Caco-2 (cell line): ENCODE results near the gene RIOX2. TPM values are rescaled to one million over a fixed set of nuclear protein-coding genes. Genes with fewer than 3 reads are reported as not detected.

Experiments
- BruUV-seq: library from RNA; stranded (reverse); fragments of 400-500 nt; replicated peaks from 2 replicates; lab custom pipeline; 2021; lab: Mats Ljungman, UMichigan
- CTCF ChIA-PET: fragments of 300-600 bp; sonication (Branson Sonifier 250); formaldehyde crosslinking; loops from one replicate; lab custom pipeline; 2022; ENCODE audit warnings: antibody characterized with exemption; lab: Charles Lee
- POLR2A ChIA-PET: fragments of 300-600 bp; sonication (Branson Sonifier 250); formaldehyde crosslinking; loops from one replicate; lab custom pipeline; 2022; ENCODE audit warnings: antibody characterized with exemption; lab: Charles Lee
- DNase-seq, 2 experiments: peaks; one replicate each; pipeline versions ENCODE4 v3.0.0 to v3.0.0-alpha.2; 2020 to 2022
- H3K27me3 ChIP-seq: replicated peaks from 2 replicates; pipeline ENCODE4 v1.6.0; 2011; ENCODE audit warnings: low read length; ENCODE audit not compliant: control insufficient read depth, insufficient read depth
- H3K36me3 ChIP-seq: 2 replicates; pipeline ENCODE4 v1.5.1; 2011; ENCODE audit warnings: low read length; ENCODE audit not compliant: control insufficient read depth, insufficient read depth
- H3K4me1 ChIP-seq: fragments of 250-450 bp; sonication (Bioruptor Pico); 2 replicates; pipeline ENCODE4 v1.5.1; 2020; ENCODE audit warnings: mild to moderate bottlenecking
- H3K4me3 ChIP-seq: 2 replicates; pipeline ENCODE4 v1.5.1; 2011; ENCODE audit warnings: low read depth, mild to moderate bottlenecking, control low read depth, low read length
- H3K9me3 ChIP-seq: fragments of 250-450 bp; sonication (Bioruptor Pico); 2 replicates; pipeline ENCODE4 v1.5.1; 2020; ENCODE audit warnings: mild to moderate bottlenecking, moderate library complexity
- H3K27ac Mint-ChIP-seq: one replicate; pipeline ENCODE4 v1.8.0; 2022; ENCODE audit warnings: mixed read lengths; ENCODE audit not compliant: unreplicated experiment
- H3K27me3 Mint-ChIP-seq: one replicate; pipeline ENCODE4 v1.8.0; 2022; ENCODE audit warnings: mixed read lengths; ENCODE audit not compliant: insufficient read depth, unreplicated experiment
- H3K36me3 Mint-ChIP-seq: one replicate; pipeline ENCODE4 v1.8.0; 2022; ENCODE audit warnings: mild to moderate bottlenecking, mixed read lengths; ENCODE audit not compliant: insufficient read depth, unreplicated experiment
- H3K4me1 Mint-ChIP-seq: one replicate; pipeline ENCODE4 v1.8.0; 2022; ENCODE audit warnings: low read depth, mixed read lengths; ENCODE audit not compliant: unreplicated experiment
- H3K4me3 Mint-ChIP-seq: one replicate; pipeline ENCODE4 v1.8.0; 2022; ENCODE audit warnings: mild to moderate bottlenecking, moderate library complexity, mixed read lengths; ENCODE audit not compliant: unreplicated experiment
- H3K9me3 Mint-ChIP-seq: one replicate; pipeline ENCODE4 v1.8.0; 2022; ENCODE audit warnings: mixed read lengths; ENCODE audit not compliant: unreplicated experiment
- intact Hi-C: fragments of 100-400 bp; cut with micrococcal nuclease; formaldehyde crosslinking; loops from one replicate; pipeline ENCODE4 v1.10.0; 2022; ENCODE audit not compliant: unreplicated experiment
- total RNA-seq: library from RNA; stranded (reverse); gene quantifications from 2 replicates; pipeline ENCODE4 v1.2.3, GENCODE V29; 2022
- TF ChIP-seq, protein P1 (sequence below), 2 experiments: fragments of 200-600 bp in 1 of 2; IDR thresholded peaks; 1 replicate in 1 of 2; 2 replicates in 1 of 2; pipeline versions ENCODE4 v1.5.1 to v1.8.0; 2011 to 2022; ENCODE audit warnings: antibody characterized with exemption in 1 of 2, control low read depth in 1 of 2, inconsistent platforms in 1 of 2, low read depth in 1 of 2, low read length in 1 of 2, mild to moderate bottlenecking in 1 of 2, moderate library complexity in 1 of 2; ENCODE audit not compliant: insufficient read depth in 1 of 2, severe bottlenecking in 1 of 2, unreplicated experiment in 1 of 2

Gene RIOX2
- total RNA-seq, 1 experiment from 2014 or later: 25.0 TPM

DNA sequence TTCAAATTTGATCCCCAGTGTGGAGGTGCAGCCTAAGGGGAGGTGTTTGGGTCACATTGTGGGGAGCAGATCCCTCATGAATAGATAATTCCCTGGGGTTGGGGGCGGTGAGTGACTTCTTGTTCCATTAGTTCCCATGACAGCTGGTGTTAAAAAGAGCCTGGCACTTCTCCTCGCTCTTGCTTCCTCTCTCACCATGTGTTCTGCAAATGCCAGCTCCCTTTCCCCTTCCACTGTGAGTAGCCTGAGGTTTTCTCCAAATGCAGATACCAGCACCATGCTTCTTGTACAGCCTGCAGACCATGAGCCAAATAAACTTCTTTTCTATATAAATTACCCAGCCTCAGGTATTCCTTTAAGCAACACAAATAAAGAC lies 23.1 kb downstream of the RIOX2 start:
- BruUV-seq: no TSS peak
- Mint-ChIP-seq H3K4me1 (no peaks in the 10 kb centered on the region), H3K4me3 (no peak overlapping the region), H3K36me3 (peaks cover 23% of the 10 kb centered on the region), H3K27ac (no peak overlapping the region), H3K27me3 (no peaks in the 10 kb centered on the region), H3K9me3 (no peaks in the 10 kb centered on the region)
- no peak for DNase-seq
- POLR2A ChIA-PET: no interaction called here
- intact Hi-C loops: loop anchor here (10.0 kb wide), 1 partner anchor 124 kb away; the partner anchor contains the start of gene CRYBG3
- no peak overlapping the region for H3K4me3 ChIP-seq
- CTCF ChIA-PET: no interaction called here
- H3K27me3 ChIP-seq: no peaks in the 10 kb centered on the region
- no peaks in the 10 kb centered on the region for H3K9me3 ChIP-seq
- H3K36me3 ChIP-seq: no peaks in the 10 kb centered on the region
- TF ChIP-seq, protein P1, sequence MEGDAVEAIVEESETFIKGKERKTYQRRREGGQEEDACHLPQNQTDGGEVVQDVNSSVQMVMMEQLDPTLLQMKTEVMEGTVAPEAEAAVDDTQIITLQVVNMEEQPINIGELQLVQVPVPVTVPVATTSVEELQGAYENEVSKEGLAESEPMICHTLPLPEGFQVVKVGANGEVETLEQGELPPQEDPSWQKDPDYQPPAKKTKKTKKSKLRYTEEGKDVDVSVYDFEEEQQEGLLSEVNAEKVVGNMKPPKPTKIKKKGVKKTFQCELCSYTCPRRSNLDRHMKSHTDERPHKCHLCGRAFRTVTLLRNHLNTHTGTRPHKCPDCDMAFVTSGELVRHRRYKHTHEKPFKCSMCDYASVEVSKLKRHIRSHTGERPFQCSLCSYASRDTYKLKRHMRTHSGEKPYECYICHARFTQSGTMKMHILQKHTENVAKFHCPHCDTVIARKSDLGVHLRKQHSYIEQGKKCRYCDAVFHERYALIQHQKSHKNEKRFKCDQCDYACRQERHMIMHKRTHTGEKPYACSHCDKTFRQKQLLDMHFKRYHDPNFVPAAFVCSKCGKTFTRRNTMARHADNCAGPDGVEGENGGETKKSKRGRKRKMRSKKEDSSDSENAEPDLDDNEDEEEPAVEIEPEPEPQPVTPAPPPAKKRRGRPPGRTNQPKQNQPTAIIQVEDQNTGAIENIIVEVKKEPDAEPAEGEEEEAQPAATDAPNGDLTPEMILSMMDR (IDR thresholded peaks at IDR 0.05; ENCODE audit: insufficient read depth in 1 of 2, low read depth in 1 of 2, low read length in 1 of 2, severe bottlenecking in 1 of 2, unreplicated experiment in 1 of 2): no peak
- no peaks in the 10 kb centered on the region for H3K4me1 ChIP-seq

DNA sequence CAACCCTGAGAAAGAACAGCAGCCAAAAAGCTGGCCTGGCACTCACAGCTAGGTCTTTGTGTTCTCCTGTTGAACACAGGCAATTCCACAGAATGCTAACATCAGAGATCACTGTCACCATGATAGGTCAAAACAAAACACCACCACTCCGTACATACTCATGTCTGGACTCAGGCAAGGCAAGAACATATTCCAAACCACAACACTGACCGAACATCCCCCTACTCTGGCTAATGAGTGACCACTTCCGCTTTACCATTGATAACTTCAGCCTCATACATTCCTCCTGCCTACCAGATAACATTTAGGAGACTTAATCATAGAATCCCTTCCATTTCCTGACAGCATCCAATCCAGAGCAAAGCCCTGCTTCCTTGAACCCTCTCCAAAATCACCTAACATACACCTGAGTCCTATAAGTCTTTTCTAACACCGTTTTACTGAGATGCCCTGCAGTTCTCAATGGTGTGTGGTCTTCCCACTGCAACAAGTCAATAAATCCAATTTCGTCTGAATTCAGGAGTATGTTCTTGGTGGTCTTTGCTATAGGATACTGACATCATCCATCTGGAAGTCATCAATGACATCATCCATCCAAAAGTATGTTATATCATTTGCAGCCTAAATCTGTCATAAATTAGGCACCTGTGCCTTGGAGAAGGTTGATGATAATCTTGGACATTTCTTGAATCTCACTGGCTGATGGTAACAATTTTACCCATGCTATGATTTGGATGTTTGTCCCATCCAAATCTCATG lies 23.7 kb downstream of the RIOX2 start:
- ChIA-PET CTCF (no interaction called here), POLR2A (no interaction called here)
- Mint-ChIP-seq H3K36me3 (peaks cover 23% of the 10 kb centered on the region), H3K4me3 (no peak overlapping the region), H3K27me3 (no peaks in the 10 kb centered on the region), H3K4me1 (no peaks in the 10 kb centered on the region), H3K9me3 (no peaks in the 10 kb centered on the region), H3K27ac (no peak overlapping the region)
- no peaks in the 10 kb centered on the region for H3K27me3 ChIP-seq
- BruUV-seq: no TSS peak
- no peaks in the 10 kb centered on the region for H3K36me3 ChIP-seq
- H3K4me3 ChIP-seq: no peak overlapping the region
- no peak for DNase-seq
- no peaks in the 10 kb centered on the region for H3K9me3 ChIP-seq
- TF ChIP-seq, protein P1 (IDR thresholded peaks at IDR 0.05; ENCODE audit: insufficient read depth in 1 of 2, low read depth in 1 of 2, low read length in 1 of 2, severe bottlenecking in 1 of 2, unreplicated experiment in 1 of 2): no peak
- intact Hi-C loops: loop anchor here (10.0 kb wide), 1 partner anchor 124 kb away; the partner anchor contains the start of gene CRYBG3
- H3K4me1 ChIP-seq: no peaks in the 10 kb centered on the region

DNA sequence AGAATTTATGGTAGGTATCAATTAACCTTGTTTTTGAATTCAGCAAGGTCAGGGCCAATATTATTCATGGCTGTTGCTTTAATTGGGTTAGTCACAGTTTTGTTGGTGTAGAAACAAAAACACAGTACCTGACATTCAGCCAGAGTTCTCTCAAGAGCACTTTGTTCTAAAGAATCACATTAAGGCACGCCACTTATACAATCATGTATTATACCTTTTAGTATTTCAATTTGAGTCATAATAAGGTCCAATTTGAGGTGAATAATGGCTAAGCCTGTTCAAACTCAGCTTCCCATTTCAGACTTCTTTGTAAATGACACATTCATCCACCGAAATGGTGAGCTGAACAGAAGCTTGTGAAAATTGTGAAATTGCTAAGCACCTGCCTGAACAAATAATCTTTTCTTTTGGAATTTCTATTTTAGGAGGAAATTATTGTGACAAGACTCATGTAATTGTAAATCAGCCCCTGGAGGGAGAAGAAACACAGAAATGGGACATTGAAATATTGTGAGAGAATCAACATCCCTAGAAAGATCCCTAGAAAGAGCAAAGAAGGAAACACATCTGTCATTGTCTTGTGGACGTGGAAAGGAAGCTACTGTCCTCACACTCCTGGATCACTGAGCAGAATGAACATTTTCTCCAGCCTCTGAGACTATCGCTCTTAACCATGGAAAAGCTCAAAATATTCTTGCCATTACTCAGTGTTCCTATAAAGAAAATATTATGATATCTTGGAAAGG lies 29.3 kb downstream of the RIOX2 start:
- TF ChIP-seq, protein P1 (IDR thresholded peaks at IDR 0.05; ENCODE audit: insufficient read depth in 1 of 2, low read depth in 1 of 2, low read length in 1 of 2, severe bottlenecking in 1 of 2, unreplicated experiment in 1 of 2): no peak
- Mint-ChIP-seq H3K4me1 (no peaks in the 10 kb centered on the region), H3K36me3 (peaks cover 6% of the 10 kb centered on the region), H3K27ac (no peak overlapping the region), H3K4me3 (no peak overlapping the region), H3K27me3 (no peaks in the 10 kb centered on the region), H3K9me3 (no peaks in the 10 kb centered on the region)
- POLR2A ChIA-PET: no interaction called here
- Histone ChIP-seq H3K9me3 (no peaks in the 10 kb centered on the region), H3K4me1 (no peaks in the 10 kb centered on the region; the same call in 1 of the 2 replicates), H3K27me3 (no peaks in the 10 kb centered on the region), H3K4me3 (no peak overlapping the region), H3K36me3 (no peaks in the 10 kb centered on the region)
- DNase-seq: no peak
- intact Hi-C loops: loop anchor here (10.0 kb wide), 1 partner anchor 118 kb away; the partner anchor contains the start of gene CRYBG3
- BruUV-seq: no TSS peak
- CTCF ChIA-PET: no interaction called here
